Astrocyte of the cerebellum (primary cell): Measurements from ENCODE around the gene RPL12.

Source experiments
- DNase-seq: peaks from one replicate; pipeline ENCODE4 v3.0.0-alpha.2; 2011; ENCODE audit warnings: low read depth
- H3K4me3 ChIP-seq: 2 replicates; pipeline ENCODE4 v1.5.1; 2011; ENCODE audit warnings: mild to moderate bottlenecking, low read depth, low read length, moderate library complexity
- in situ Hi-C: cut with HindIII; loops from 2 replicates; pipeline ENCODE4 v1.10.0; 2017; ENCODE audit warnings: low sequenced_read_pairs
- TF ChIP-seq, protein P1 (sequence below): IDR thresholded peaks from 2 replicates; pipeline ENCODE4 v1.5.1; 2012; ENCODE audit warnings: low read length, low read depth, moderate library complexity, mild to moderate bottlenecking; ENCODE audit errors: missing control alignments

The RPL12 gene

DNA sequence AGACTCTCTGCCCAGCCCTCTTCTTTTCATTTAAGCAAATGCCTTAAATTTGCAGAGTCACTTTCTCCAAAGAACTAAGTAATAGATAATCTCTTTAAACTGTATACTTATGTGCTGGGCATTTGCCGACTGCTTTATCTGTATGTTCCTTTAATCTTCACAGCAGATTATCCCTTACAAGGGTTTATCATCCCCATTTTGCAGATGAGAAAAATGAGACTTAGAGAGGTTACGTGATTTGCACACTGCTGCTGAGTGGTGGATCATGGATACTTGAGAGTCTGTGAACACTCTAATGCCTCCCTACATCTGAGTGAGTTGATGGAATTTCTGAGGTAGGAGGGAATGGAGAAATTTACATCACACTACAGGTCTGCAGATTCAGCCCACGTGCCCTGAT lies 22.9 kb downstream of the RPL12 start:
- DNase-seq, result no peak
- TF ChIP-seq, protein P1, sequence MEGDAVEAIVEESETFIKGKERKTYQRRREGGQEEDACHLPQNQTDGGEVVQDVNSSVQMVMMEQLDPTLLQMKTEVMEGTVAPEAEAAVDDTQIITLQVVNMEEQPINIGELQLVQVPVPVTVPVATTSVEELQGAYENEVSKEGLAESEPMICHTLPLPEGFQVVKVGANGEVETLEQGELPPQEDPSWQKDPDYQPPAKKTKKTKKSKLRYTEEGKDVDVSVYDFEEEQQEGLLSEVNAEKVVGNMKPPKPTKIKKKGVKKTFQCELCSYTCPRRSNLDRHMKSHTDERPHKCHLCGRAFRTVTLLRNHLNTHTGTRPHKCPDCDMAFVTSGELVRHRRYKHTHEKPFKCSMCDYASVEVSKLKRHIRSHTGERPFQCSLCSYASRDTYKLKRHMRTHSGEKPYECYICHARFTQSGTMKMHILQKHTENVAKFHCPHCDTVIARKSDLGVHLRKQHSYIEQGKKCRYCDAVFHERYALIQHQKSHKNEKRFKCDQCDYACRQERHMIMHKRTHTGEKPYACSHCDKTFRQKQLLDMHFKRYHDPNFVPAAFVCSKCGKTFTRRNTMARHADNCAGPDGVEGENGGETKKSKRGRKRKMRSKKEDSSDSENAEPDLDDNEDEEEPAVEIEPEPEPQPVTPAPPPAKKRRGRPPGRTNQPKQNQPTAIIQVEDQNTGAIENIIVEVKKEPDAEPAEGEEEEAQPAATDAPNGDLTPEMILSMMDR, result no peak
- in situ Hi-C loops, result no loop called here
- no peak overlapping the region for H3K4me3 ChIP-seq

DNA sequence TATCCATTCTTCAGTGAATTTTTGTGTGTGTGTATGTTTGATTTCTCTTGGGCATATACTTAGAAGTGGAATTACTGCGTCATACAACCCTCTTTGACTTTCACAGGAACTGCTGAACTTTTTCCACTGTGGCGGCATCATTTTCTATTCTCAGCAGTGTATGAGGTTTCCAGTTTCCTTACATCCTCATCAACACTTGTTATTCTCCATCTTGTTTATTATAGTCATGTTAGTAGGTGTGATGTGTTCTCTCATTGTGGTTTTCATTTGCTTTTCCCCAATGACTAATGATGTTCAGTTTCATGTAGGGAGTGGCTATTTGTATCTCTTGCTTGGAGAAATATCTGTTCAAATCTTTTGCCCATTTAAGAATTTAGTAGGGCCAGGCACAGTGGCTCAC lies 24.4 kb downstream of the RPL12 start:
- TF ChIP-seq, protein P1, result no peak
- in situ Hi-C loops, result no loop called here
- H3K4me3 ChIP-seq, result no peak overlapping the region
- no peak for DNase-seq

DNA sequence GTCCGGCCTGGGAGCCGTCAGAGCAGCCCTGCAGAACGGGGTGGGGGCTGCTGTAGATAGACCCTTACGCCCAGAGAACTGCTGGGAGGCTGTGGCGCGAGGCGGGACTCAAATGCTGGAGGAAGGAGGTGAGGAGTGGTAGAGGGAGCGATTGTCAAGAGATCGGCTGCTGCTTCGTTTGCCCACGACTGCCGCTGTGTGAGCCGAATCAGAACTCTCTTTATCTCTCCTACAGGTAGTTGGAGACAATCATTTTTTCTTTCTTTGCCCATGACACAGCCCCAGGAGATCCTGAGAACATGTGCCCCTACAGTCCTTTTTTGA lies 26.6 kb downstream of the RPL12 start:
- TF ChIP-seq, protein P1, result no peak
- in situ Hi-C loops, result no loop called here
- no peak for DNase-seq
- peak overlapping the region; percentile 90 for H3K4me3 ChIP-seq

DNA sequence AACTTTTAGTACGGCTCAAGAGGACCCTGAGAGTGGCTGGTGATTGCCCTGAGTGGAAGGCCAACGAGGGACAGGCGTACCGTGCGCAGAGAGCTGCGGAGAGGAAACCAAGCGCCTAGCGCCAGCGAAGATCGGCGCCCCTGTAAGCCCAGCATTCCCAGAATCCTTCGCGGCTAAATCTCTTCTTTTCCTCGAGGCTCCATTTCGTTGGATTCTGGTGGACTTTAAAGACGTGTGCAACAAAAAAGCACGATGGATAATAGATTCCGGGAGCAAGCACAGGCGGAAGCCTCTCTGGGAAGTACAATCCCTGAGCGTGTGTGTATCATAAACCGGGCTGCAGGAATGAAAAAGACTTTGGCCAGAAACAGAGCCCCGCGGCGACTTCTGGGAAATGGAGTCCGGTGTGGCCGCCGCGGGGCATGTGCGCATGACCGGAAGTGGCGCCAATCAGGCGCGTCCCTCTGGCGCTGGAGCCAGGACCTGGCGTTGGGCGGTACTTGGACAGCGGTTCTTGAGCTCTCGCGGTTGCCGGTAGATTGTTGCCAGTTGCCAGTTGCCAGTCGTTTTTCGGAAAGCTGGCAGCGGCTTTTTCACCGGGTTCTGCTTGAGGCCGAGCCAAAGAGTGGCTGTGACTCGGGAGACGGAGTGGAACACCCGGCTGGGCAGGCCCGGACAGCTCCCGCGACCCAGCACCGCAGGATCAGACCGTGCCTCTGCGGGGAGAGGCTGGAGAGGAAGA lies 27.1 kb downstream of the RPL12 start, which contains the start of gene ZNF79:
Gene ZNF79, plus strand, starts transcription at position 449 of the 742 bp plus-strand sequence. CDS start 406 bp downstream, outside the sequence.
- in situ Hi-C loops, result no loop called here
- peak within 1 kb of the TSS; percentile 90 for H3K4me3 ChIP-seq
- peak; percentile 76 for DNase-seq
- TF ChIP-seq, protein P1, result no peak

DNA sequence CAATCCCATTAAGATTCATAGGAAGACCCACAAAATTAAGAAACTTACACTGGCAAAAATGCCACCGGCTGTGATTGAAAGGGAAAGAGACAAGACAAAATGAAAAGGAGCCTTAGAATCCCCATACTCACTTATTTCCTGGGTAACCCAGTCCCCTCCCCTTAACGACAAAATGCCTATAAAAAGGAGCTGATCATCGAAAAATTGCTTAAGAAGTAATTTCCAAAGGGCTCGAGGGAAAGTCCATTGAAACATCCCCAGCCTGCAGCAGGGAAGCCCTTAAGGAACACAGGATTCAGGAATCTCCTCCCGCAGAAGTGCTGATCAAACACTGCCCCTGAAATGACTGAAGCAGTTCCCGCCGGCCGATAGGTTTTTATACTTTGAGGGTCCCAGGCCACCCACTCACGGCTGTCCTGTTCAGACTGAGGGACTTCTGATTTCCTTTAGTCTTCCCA lies 27.7 kb downstream of the RPL12 start:
- TF ChIP-seq, protein P1, result no peak
- H3K4me3 ChIP-seq, result peak overlapping the region; percentile 90
- in situ Hi-C loops, result no loop called here
- no peak for DNase-seq

DNA sequence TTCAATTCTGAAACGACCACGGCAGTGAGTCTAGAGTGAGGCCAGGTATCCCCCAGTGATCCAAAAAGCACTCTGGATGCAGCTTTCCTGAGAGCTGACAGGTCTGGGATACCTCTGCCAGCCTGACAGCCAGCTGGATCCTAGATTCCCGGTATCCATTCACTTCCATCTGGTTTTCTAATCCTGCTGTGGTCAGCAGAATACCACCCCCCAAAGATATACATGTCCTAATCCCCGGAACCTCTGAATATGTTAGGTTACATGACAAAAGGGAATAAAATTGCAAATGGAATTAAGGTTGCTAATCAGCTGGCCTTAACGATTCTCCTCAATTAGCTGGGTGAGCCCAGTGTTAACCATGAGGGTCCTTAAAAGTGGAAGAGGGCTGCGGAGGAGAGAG lies 28.4 kb downstream of the RPL12 start:
- H3K4me3 ChIP-seq, result peak overlapping the region; percentile 90
- DNase-seq, result no peak
- TF ChIP-seq, protein P1, result no peak
- in situ Hi-C loops, result no loop called here
